HEK293T (cell line): ENCODE measurements around the gene SMC6.

Experiments
- ARNT ChIP-seq: fragments of 450-650 bp; IDR thresholded peaks from 2 replicates; pipeline ENCODE4 v1.6.1; 2017; ENCODE audit warnings: mild to moderate bottlenecking
- BHLHE40 ChIP-seq: fragments of 450-650 bp; IDR thresholded peaks from 2 replicates; pipeline ENCODE4 v1.6.1; 2016; ENCODE audit warnings: mild to moderate bottlenecking, moderate library complexity, borderline replicate concordance
- CTBP1 ChIP-seq: fragments of 450-650 bp; IDR thresholded peaks from 2 replicates; pipeline ENCODE4 v1.6.1; 2016; ENCODE audit warnings: borderline replicate concordance
- ELF4 ChIP-seq: fragments of 450-650 bp; IDR thresholded peaks from 2 replicates; pipeline ENCODE4 v1.6.1; 2017; ENCODE audit warnings: antibody characterized with exemption
- FOXA1 ChIP-seq: fragments of 450-650 bp; IDR thresholded peaks from 2 replicates; pipeline ENCODE4 v1.6.1; 2016; ENCODE audit warnings: mild to moderate bottlenecking
- FOXK2 ChIP-seq: fragments of 450-650 bp; IDR thresholded peaks from 2 replicates; pipeline ENCODE4 v1.6.1; 2016; ENCODE audit warnings: mild to moderate bottlenecking
- FOXM1 ChIP-seq: fragments of 450-650 bp; IDR thresholded peaks from 2 replicates; pipeline ENCODE4 v1.6.1; 2017; ENCODE audit warnings: mild to moderate bottlenecking, borderline replicate concordance
- NFRKB ChIP-seq: fragments of 450-650 bp; IDR thresholded peaks from 2 replicates; pipeline ENCODE4 v1.6.1; 2016; ENCODE audit warnings: mild to moderate bottlenecking, moderate library complexity
- PKNOX1 ChIP-seq: fragments of 450-650 bp; IDR thresholded peaks from 2 replicates; pipeline ENCODE4 v1.6.1; 2016
- SP1 ChIP-seq: fragments of 450-650 bp; IDR thresholded peaks from 2 replicates; pipeline ENCODE4 v1.6.1; 2017
- SUZ12 ChIP-seq: fragments of 450-650 bp; IDR thresholded peaks from 2 replicates; pipeline ENCODE4 v1.6.1; 2016; ENCODE audit warnings: mild to moderate bottlenecking
- TARDBP ChIP-seq: fragments of 450-650 bp; IDR thresholded peaks from 2 replicates; pipeline ENCODE4 v1.6.1; 2016
- ZNF384 ChIP-seq: fragments of 450-650 bp; IDR thresholded peaks from 2 replicates; pipeline ENCODE4 v1.6.1; 2016

- TF ChIP-seq PKNOX1 (no peak), FOXM1 (no peak), SP1 (no peak), BHLHE40 (no peak), ZNF384 (no peak), CTBP1 (no peak), SUZ12 (no peak), ELF4 (no peak), FOXK2 (no peak), TARDBP (no peak), FOXA1 (no peak), NFRKB (no peak), ARNT (no peak)
These were observed 41.7 kb upstream of the SMC6 start for GRCh38 chr2:17795309-17795708.
